RWPE2 (cell line): Measurements from ENCODE around the gene DNAJC13.
A peak's percentile ranks its signal among the peaks of the same experiment; 100 is the strongest.

ENCODE experiments used
- ATAC-seq: fragments of 200-7000 bp; cut with Tn5 transposase; 3 replicates; pipeline ENCODE4 v1.9.1; 2021; ENCODE audit warnings: low read depth
- DNase-seq: peaks from one replicate; pipeline ENCODE4 v3.0.0-alpha.2; 2020; ENCODE audit warnings: low spot score
- H3K27ac ChIP-seq: fragments of 450-650 bp; 2 replicates; pipeline ENCODE4 v1.5.1; 2017; ENCODE audit warnings: mild to moderate bottlenecking; ENCODE audit not compliant: poor library complexity, severe bottlenecking
- H3K27me3 ChIP-seq: fragments of 250-450 bp; sonication (Bioruptor Pico); 2 replicates; pipeline ENCODE4 v1.5.1; 2021; ENCODE audit warnings: mild to moderate bottlenecking, moderate library complexity; ENCODE audit not compliant: insufficient read depth, poor library complexity, severe bottlenecking
- H3K36me3 ChIP-seq: fragments of 250-450 bp; sonication (Bioruptor Pico); 2 replicates; pipeline ENCODE4 v1.5.1; 2020; ENCODE audit warnings: low read depth, mild to moderate bottlenecking, moderate library complexity
- H3K4me1 ChIP-seq: fragments of 250-450 bp; sonication (Bioruptor Pico); 2 replicates; pipeline ENCODE4 v1.5.1; 2021; ENCODE audit warnings: mild to moderate bottlenecking, moderate library complexity; ENCODE audit not compliant: insufficient read depth, poor library complexity, severe bottlenecking
- H3K4me3 ChIP-seq: fragments of 250-450 bp; sonication (Bioruptor Pico); 2 replicates; pipeline ENCODE4 v1.5.1; 2021; ENCODE audit warnings: mild to moderate bottlenecking, moderate library complexity; ENCODE audit not compliant: severe bottlenecking
- H3K9me3 ChIP-seq: fragments of 250-450 bp; sonication (Bioruptor Pico); 2 replicates; pipeline ENCODE4 v1.5.1; 2021; ENCODE audit warnings: mild to moderate bottlenecking, moderate library complexity; ENCODE audit not compliant: severe bottlenecking
- TF ChIP-seq, protein P1 (sequence below): fragments of 450-650 bp; IDR thresholded peaks from one replicate; pipeline ENCODE4 v1.5.1; 2017; ENCODE audit warnings: mild to moderate bottlenecking, moderate library complexity; ENCODE audit not compliant: poor library complexity, severe bottlenecking

DNAJC13 gene

GRCh38 chr3:132521901-132522300 lies 104.6 kb downstream of the DNAJC13 start:
- Histone ChIP-seq H3K27ac (no peak overlapping the region), H3K4me1 (no peaks in the 10 kb centered on the region), H3K27me3 (no peaks in the 10 kb centered on the region), H3K36me3 (peaks cover 100% of the 10 kb centered on the region), H3K4me3 (no peak overlapping the region), H3K9me3 (no peaks in the 10 kb centered on the region)
- no peak for ATAC-seq
- no peak for DNase-seq
- TF ChIP-seq, protein P1, sequence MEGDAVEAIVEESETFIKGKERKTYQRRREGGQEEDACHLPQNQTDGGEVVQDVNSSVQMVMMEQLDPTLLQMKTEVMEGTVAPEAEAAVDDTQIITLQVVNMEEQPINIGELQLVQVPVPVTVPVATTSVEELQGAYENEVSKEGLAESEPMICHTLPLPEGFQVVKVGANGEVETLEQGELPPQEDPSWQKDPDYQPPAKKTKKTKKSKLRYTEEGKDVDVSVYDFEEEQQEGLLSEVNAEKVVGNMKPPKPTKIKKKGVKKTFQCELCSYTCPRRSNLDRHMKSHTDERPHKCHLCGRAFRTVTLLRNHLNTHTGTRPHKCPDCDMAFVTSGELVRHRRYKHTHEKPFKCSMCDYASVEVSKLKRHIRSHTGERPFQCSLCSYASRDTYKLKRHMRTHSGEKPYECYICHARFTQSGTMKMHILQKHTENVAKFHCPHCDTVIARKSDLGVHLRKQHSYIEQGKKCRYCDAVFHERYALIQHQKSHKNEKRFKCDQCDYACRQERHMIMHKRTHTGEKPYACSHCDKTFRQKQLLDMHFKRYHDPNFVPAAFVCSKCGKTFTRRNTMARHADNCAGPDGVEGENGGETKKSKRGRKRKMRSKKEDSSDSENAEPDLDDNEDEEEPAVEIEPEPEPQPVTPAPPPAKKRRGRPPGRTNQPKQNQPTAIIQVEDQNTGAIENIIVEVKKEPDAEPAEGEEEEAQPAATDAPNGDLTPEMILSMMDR, result no peak

GRCh38 chr3:132522353-132522752 lies 105.1 kb downstream of the DNAJC13 start:
- no peak overlapping the region for H3K27ac ChIP-seq
- DNase-seq (no peak), ATAC-seq (no peak)
- H3K4me1 ChIP-seq, result no peaks in the 10 kb centered on the region
- TF ChIP-seq, protein P1, result no peak
- H3K9me3 ChIP-seq, result no peaks in the 10 kb centered on the region
- no peaks in the 10 kb centered on the region for H3K27me3 ChIP-seq
- H3K36me3 ChIP-seq, result peaks cover 100% of the 10 kb centered on the region
- no peak overlapping the region for H3K4me3 ChIP-seq

DNA sequence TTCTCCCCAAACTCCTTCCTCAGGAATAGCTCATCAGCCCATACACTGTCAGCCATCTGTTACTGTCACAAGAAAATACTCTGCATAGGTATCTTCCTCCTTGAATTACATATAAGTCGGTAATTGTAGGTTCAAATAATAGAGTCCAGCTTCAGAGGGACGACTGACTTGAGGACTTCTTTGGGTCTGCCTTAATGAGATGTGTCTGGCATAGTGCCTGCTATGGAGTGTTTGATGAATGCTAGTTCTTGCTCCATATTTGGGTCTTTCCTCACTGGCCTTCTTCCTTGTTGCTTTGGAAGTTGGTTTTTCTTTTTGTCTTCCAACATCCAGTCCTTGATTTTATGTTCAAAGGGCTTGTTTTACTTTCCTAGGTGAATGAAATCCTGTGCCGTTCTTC lies 113.3 kb downstream of the DNAJC13 start:
- peaks cover 67% of the 10 kb centered on the region for H3K36me3 ChIP-seq
- TF ChIP-seq, protein P1, result no peak

DNA sequence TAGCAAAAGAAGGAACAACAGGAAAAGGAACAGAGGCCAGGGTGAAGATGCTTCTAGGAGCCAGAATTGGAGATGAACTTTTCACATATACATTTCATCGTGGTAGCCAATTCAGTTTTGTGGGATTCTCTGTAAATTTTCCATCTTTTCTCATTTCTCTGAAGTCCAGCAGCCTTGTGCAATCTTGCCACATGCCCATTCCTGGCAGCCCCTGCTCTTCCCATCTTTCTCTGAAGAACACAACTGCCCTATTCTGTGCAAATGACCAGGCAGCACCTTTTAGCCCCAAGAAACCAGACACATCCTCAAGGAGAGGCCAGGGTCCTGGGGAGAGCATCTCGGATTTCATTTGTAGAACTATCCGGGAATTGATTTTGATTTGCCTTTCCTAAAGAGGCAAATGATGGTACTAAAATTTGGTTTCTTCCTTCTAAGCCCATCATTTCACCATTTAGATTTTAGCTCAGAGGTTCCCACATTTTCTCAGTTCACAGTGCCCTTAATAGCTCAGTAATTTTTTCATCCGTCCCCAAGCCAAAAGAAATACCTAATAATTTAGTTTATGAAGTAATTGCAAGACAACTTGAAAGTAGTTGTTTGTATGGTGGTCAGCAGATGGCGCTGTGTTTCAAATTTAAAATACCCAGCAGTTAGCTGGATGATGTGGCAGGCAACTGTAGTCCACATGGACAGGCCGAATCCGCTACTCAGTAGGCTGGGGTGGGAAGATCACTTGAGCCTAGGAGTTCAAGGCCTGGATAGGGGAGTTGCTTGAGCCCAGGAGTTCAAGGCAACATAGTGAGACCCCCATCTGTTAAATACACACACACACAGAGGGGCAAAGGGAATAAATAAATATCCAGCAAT lies 118.5 kb downstream of the DNAJC13 start:
- H3K27me3 ChIP-seq, result no peaks in the 10 kb centered on the region
- peaks cover 53% of the 10 kb centered on the region for H3K36me3 ChIP-seq
- no peaks in the 10 kb centered on the region for H3K9me3 ChIP-seq
- ATAC-seq (peak; percentile 71), DNase-seq (no peak)
- TF ChIP-seq, protein P1, result peak; percentile 80
- H3K27ac ChIP-seq, result peak overlapping the region; percentile 15
- H3K4me1 ChIP-seq, result no peaks in the 10 kb centered on the region
- H3K4me3 ChIP-seq, result no peak overlapping the region

More for the DNA sequence above, 113.3 kb downstream of the DNAJC13 start:
- no peaks in the 10 kb centered on the region for H3K4me1 ChIP-seq
- no peaks in the 10 kb centered on the region for H3K27me3 ChIP-seq
- DNase-seq (no peak), ATAC-seq (no peak)
- H3K4me3 ChIP-seq, result no peak overlapping the region
- no peaks in the 10 kb centered on the region for H3K9me3 ChIP-seq
- no peak overlapping the region for H3K27ac ChIP-seq
